Transverse colon (tissue), 4 donors: ENCODE data around the gene PCSK6.

Experiments
- EP300 ChIP-seq: sonication (generic); formaldehyde crosslinking; IDR thresholded peaks from one replicate; pipeline ENCODE4 v1.6.1; 2017; ENCODE audit warnings: antibody characterized with exemption, low read depth
- POLR2A ChIP-seq: fragments of 450-650 bp; IDR thresholded peaks from one replicate; pipeline ENCODE4 v1.6.1; 2016; ENCODE audit warnings: antibody characterized with exemption, mild to moderate bottlenecking, moderate library complexity
- POLR2AphosphoS5 ChIP-seq, 3 donors: sonication (generic); formaldehyde crosslinking; IDR thresholded peaks; one replicate each; pipeline ENCODE4 v1.6.1; 2016; ENCODE audit warnings: antibody characterized with exemption in 3 of 3
- TF ChIP-seq, protein P1 (sequence below), 5 experiments: fragments of 200-600 bp in 3 of 5; fragments of 450-650 bp in 2 of 5; sonication (generic) in 3 of 5; IDR thresholded peaks; 1 replicate in 2 of 5; 2 replicates in 3 of 5; pipeline ENCODE4 v1.5.1; 2016 to 2017; ENCODE audit warnings: antibody characterized with exemption in 5 of 5, inconsistent platforms in 3 of 5, mild to moderate bottlenecking in 2 of 5, moderate library complexity in 1 of 5

DNA sequence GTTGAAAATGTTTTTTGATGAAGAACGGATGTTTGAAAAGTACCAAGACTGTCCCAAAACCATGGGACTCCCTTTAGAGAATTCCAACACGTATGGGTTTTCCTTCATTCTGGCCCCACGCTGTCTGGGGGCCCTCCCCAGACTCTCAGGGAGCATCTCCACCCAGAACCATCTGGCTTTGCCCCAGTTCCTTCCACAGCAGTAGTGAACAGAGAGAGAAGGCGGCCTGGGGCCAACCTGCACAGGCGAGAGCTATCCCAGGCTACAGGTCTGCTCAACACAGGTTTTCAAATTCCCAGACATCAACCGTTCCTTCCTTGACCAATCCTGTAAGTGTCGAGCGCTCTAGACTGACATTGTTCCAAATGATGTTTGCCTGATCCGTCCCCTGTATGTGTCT, 101.9 kb downstream of the PCSK6 start:
- TF ChIP-seq, protein P1, sequence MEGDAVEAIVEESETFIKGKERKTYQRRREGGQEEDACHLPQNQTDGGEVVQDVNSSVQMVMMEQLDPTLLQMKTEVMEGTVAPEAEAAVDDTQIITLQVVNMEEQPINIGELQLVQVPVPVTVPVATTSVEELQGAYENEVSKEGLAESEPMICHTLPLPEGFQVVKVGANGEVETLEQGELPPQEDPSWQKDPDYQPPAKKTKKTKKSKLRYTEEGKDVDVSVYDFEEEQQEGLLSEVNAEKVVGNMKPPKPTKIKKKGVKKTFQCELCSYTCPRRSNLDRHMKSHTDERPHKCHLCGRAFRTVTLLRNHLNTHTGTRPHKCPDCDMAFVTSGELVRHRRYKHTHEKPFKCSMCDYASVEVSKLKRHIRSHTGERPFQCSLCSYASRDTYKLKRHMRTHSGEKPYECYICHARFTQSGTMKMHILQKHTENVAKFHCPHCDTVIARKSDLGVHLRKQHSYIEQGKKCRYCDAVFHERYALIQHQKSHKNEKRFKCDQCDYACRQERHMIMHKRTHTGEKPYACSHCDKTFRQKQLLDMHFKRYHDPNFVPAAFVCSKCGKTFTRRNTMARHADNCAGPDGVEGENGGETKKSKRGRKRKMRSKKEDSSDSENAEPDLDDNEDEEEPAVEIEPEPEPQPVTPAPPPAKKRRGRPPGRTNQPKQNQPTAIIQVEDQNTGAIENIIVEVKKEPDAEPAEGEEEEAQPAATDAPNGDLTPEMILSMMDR (IDR thresholded peaks at IDR 0.05) = no peak
- no peak for TF ChIP-seq POLR2AphosphoS5 (IDR thresholded peaks at IDR 0.05)
- no peak for TF ChIP-seq POLR2A
- no peak for TF ChIP-seq EP300
